ENCODE results near the gene TMEM178B.
A peak's percentile ranks its signal among the peaks of the same experiment; 100 is the strongest.
"Not testable (repeated sequence)": the region's sequence is repeated elsewhere in the genome, so short reads cannot be mapped to it uniquely, and the experiment has no call there.

Gene TMEM178B

GRCh38 chr7:141073641-141074161 is at the start of gene TMEM178B:
Gene TMEM178B (plus strand): TSS chr7:141074064.
- peaks cover 87% of the 10 kb centered on the region for H3K27me3 ChIP-seq (ENCODE audit: insufficient read depth, low read length)
- peaks cover 8% of the 10 kb centered on the region for H3K4me1 ChIP-seq (ENCODE audit: control insufficient read depth, insufficient read depth, low read length, unreplicated experiment)
- H2AFZ ChIP-seq (ENCODE audit: low read length, unreplicated experiment), result peak within 1 kb of the TSS; percentile 60
- no peak within 1 kb of the TSS for H3K27ac ChIP-seq (ENCODE audit: low read depth, low read length)
- no peaks in the 10 kb centered on the region for H3K79me2 ChIP-seq (ENCODE audit: control insufficient read depth, insufficient read depth, low read length, unreplicated experiment)
- H3K36me3 ChIP-seq (ENCODE audit: insufficient read depth, low read length), result no peaks in the 10 kb centered on the region
- peak within 1 kb of the TSS; percentile 79 for H3K4me3 ChIP-seq (ENCODE audit: low read depth, low read length)

- peaks cover 9% of the 10 kb centered on the region for H3K27me3 ChIP-seq (ENCODE audit: insufficient read depth, low read length)
These were observed 49.2 kb upstream of the TMEM178B start for GRCh38 chr7:141024668-141025067.

GRCh38 chr7:141027043-141027442 is 46.8 kb upstream of the TMEM178B start:
- Histone ChIP-seq H3K4me1 (ENCODE audit: control insufficient read depth, insufficient read depth, low read length, unreplicated experiment) (no peaks in the 10 kb centered on the region), H2AFZ (ENCODE audit: low read length, unreplicated experiment) (no peak overlapping the region), H3K79me2 (ENCODE audit: control insufficient read depth, insufficient read depth, low read length, unreplicated experiment) (no peaks in the 10 kb centered on the region)

More at GRCh38 chr7:141024668-141025067, 49.2 kb upstream of the TMEM178B start:
- no peak overlapping the region for H2AFZ ChIP-seq (ENCODE audit: low read length, unreplicated experiment)
- no peak overlapping the region for H3K4me3 ChIP-seq (ENCODE audit: low read depth, low read length)
- H3K36me3 ChIP-seq (ENCODE audit: insufficient read depth, low read length), result no peaks in the 10 kb centered on the region
- no peaks in the 10 kb centered on the region for H3K4me1 ChIP-seq (ENCODE audit: control insufficient read depth, insufficient read depth, low read length, unreplicated experiment)
- H3K27ac ChIP-seq (ENCODE audit: low read depth, low read length), result no peak overlapping the region
- no peaks in the 10 kb centered on the region for H3K79me2 ChIP-seq (ENCODE audit: control insufficient read depth, insufficient read depth, low read length, unreplicated experiment)

GRCh38 chr7:141028767-141029166 is 45.1 kb upstream of the TMEM178B start:
- H3K27ac ChIP-seq (ENCODE audit: low read depth, low read length), result no peak overlapping the region
- H2AFZ ChIP-seq (ENCODE audit: low read length, unreplicated experiment), result no peak overlapping the region

More at GRCh38 chr7:141027043-141027442, 46.8 kb upstream of the TMEM178B start:
- Histone ChIP-seq H3K4me3 (ENCODE audit: low read depth, low read length) (no peak overlapping the region), H3K27ac (ENCODE audit: low read depth, low read length) (no peak overlapping the region), H3K27me3 (ENCODE audit: insufficient read depth, low read length) (no peaks in the 10 kb centered on the region), H3K36me3 (ENCODE audit: insufficient read depth, low read length) (no peaks in the 10 kb centered on the region)

GRCh38 chr7:141032539-141033323 is 41.1 kb upstream of the TMEM178B start:
- H3K4me1 ChIP-seq (ENCODE audit: control insufficient read depth, insufficient read depth, low read length, unreplicated experiment); H3K36me3 ChIP-seq (ENCODE audit: insufficient read depth, low read length); H3K27me3 ChIP-seq (ENCODE audit: insufficient read depth, low read length); H3K4me3 ChIP-seq (ENCODE audit: low read depth, low read length); H3K27ac ChIP-seq (ENCODE audit: low read depth, low read length); H3K79me2 ChIP-seq (ENCODE audit: control insufficient read depth, insufficient read depth, low read length, unreplicated experiment); H2AFZ ChIP-seq (ENCODE audit: low read length, unreplicated experiment): not testable (repeated sequence)

More at GRCh38 chr7:141028767-141029166, 45.1 kb upstream of the TMEM178B start:
- no peaks in the 10 kb centered on the region for H3K36me3 ChIP-seq (ENCODE audit: insufficient read depth, low read length)
- no peaks in the 10 kb centered on the region for H3K27me3 ChIP-seq (ENCODE audit: insufficient read depth, low read length)
- no peaks in the 10 kb centered on the region for H3K79me2 ChIP-seq (ENCODE audit: control insufficient read depth, insufficient read depth, low read length, unreplicated experiment)
- no peak overlapping the region for H3K4me3 ChIP-seq (ENCODE audit: low read depth, low read length)
- H3K4me1 ChIP-seq (ENCODE audit: control insufficient read depth, insufficient read depth, low read length, unreplicated experiment), result no peaks in the 10 kb centered on the region

- H3K79me2 ChIP-seq (ENCODE audit: control insufficient read depth, insufficient read depth, low read length, unreplicated experiment); H3K4me3 ChIP-seq (ENCODE audit: low read depth, low read length); H3K27me3 ChIP-seq (ENCODE audit: insufficient read depth, low read length); H3K36me3 ChIP-seq (ENCODE audit: insufficient read depth, low read length); H3K27ac ChIP-seq (ENCODE audit: low read depth, low read length); H3K4me1 ChIP-seq (ENCODE audit: control insufficient read depth, insufficient read depth, low read length, unreplicated experiment); H2AFZ ChIP-seq (ENCODE audit: low read length, unreplicated experiment): not testable (repeated sequence)
These were observed 35.8 kb upstream of the TMEM178B start for GRCh38 chr7:141038100-141038499.

GRCh38 chr7:141039376-141039775 is 34.5 kb upstream of the TMEM178B start:
- Histone ChIP-seq H3K27ac (ENCODE audit: low read depth, low read length) (no peak overlapping the region), H3K27me3 (ENCODE audit: insufficient read depth, low read length) (no peaks in the 10 kb centered on the region), H3K4me3 (ENCODE audit: low read depth, low read length) (no peak overlapping the region), H3K36me3 (ENCODE audit: insufficient read depth, low read length) (no peaks in the 10 kb centered on the region), H3K4me1 (ENCODE audit: control insufficient read depth, insufficient read depth, low read length, unreplicated experiment) (no peaks in the 10 kb centered on the region), H3K79me2 (ENCODE audit: control insufficient read depth, insufficient read depth, low read length, unreplicated experiment) (no peaks in the 10 kb centered on the region), H2AFZ (ENCODE audit: low read length, unreplicated experiment) (no peak overlapping the region)

- Histone ChIP-seq H3K27ac (ENCODE audit: low read depth, low read length) (no peak overlapping the region), H3K27me3 (ENCODE audit: insufficient read depth, low read length) (no peaks in the 10 kb centered on the region), H3K79me2 (ENCODE audit: control insufficient read depth, insufficient read depth, low read length, unreplicated experiment) (no peaks in the 10 kb centered on the region), H3K4me1 (ENCODE audit: control insufficient read depth, insufficient read depth, low read length, unreplicated experiment) (peaks cover 5% of the 10 kb centered on the region), H3K4me3 (ENCODE audit: low read depth, low read length) (no peak overlapping the region), H2AFZ (ENCODE audit: low read length, unreplicated experiment) (no peak overlapping the region), H3K36me3 (ENCODE audit: insufficient read depth, low read length) (no peaks in the 10 kb centered on the region)
These were observed 31.4 kb upstream of the TMEM178B start for GRCh38 chr7:141042222-141043193.

- Histone ChIP-seq H3K27me3 (ENCODE audit: insufficient read depth, low read length) (no peaks in the 10 kb centered on the region), H3K4me3 (ENCODE audit: low read depth, low read length) (no peak overlapping the region), H2AFZ (ENCODE audit: low read length, unreplicated experiment) (no peak overlapping the region), H3K4me1 (ENCODE audit: control insufficient read depth, insufficient read depth, low read length, unreplicated experiment) (peaks cover 5% of the 10 kb centered on the region), H3K79me2 (ENCODE audit: control insufficient read depth, insufficient read depth, low read length, unreplicated experiment) (no peaks in the 10 kb centered on the region), H3K36me3 (ENCODE audit: insufficient read depth, low read length) (no peaks in the 10 kb centered on the region), H3K27ac (ENCODE audit: low read depth, low read length) (no peak overlapping the region; the same call in 1 of the 2 replicates)
These were observed 30.2 kb upstream of the TMEM178B start for GRCh38 chr7:141043616-141044015.

GRCh38 chr7:141045126-141045841 is 28.6 kb upstream of the TMEM178B start:
- Histone ChIP-seq H3K36me3 (ENCODE audit: insufficient read depth, low read length) (no peaks in the 10 kb centered on the region), H3K27ac (ENCODE audit: low read depth, low read length) (peak overlapping the region; percentile 45), H3K79me2 (ENCODE audit: control insufficient read depth, insufficient read depth, low read length, unreplicated experiment) (no peaks in the 10 kb centered on the region), H3K4me1 (ENCODE audit: control insufficient read depth, insufficient read depth, low read length, unreplicated experiment) (peaks cover 5% of the 10 kb centered on the region), H3K27me3 (ENCODE audit: insufficient read depth, low read length) (no peaks in the 10 kb centered on the region), H3K4me3 (ENCODE audit: low read depth, low read length) (no peak overlapping the region), H2AFZ (ENCODE audit: low read length, unreplicated experiment) (no peak overlapping the region)

Measured in ACC112 (cell line).